GM21526 (cell line): ENCODE results near the gene REEP2.
A peak's percentile ranks its signal among the peaks of the same experiment; 100 is the strongest.

Experiments
- ATAC-seq: cut with Tn5 transposase; IDR thresholded peaks from one replicate; pipeline ENCODE4 v1.9.1; 2021; ENCODE audit warnings: moderate library complexity; ENCODE audit not compliant: unreplicated experiment, low FRiP score

The REEP2 gene

DNA sequence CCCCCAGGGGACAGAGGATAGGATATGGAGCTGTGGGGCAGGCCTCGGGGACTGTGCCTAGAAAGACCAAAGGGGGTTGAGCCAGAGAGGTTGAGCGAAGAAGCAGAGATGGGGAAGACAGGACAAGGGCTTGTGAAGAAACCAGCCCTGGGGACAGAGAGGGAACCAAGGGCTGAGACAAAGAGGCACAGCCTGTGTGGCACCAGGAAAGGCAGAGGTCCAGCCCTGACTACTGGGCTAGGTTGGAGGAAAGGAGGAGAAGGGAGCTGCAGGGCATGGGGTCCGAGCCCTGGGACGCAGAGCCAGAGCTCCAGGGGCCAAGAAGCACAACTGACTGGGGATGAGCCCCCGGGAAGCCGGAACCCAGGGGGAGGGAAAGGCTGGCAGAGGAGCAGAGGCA, 9.2 kb downstream of the REEP2 start:
- ATAC-seq, result no peak

DNA sequence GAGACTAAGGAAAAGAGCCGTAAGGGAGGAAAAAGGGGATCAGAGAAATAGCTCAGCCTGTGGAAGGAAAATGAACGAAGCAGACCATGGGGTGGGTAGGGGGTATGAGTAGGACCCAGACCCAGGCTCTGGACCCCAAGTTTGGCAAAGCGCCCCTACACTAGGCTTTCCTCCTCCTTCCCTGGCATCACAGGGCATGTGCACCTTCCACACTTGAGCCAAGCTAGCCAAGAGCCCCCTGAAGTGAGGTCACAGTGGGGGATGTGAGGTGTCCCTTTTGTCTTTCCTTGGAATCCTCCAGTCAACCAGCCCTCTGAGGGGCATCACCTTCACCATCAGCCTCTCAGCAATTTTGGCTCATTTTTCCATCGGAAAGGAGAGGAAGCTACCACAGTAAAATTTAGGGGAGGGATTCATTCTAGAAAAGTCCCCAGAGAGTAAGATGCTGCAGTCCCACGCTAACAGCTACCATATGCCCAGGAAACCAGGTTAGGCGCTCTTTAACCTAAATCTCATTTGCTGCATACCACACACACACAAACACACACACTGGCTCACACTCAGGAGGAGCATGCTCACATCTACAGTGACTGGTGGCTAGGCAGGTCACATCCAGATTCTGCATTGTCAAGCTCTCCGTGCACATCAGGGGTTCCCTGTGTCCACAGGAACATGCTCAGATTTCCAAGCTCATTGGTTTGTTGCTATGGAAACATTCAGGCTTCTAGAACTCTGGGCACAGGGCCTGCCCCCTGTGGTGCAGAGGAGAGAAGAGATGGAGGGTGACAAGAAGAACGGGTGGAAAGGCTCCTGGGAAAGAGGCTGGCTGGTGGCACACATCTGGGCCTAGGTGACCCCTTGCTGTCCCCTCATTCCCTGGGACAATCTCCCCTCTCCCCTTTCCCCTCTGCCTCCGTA, 9.9 kb downstream of the REEP2 start:
- ATAC-seq, result no peak

DNA sequence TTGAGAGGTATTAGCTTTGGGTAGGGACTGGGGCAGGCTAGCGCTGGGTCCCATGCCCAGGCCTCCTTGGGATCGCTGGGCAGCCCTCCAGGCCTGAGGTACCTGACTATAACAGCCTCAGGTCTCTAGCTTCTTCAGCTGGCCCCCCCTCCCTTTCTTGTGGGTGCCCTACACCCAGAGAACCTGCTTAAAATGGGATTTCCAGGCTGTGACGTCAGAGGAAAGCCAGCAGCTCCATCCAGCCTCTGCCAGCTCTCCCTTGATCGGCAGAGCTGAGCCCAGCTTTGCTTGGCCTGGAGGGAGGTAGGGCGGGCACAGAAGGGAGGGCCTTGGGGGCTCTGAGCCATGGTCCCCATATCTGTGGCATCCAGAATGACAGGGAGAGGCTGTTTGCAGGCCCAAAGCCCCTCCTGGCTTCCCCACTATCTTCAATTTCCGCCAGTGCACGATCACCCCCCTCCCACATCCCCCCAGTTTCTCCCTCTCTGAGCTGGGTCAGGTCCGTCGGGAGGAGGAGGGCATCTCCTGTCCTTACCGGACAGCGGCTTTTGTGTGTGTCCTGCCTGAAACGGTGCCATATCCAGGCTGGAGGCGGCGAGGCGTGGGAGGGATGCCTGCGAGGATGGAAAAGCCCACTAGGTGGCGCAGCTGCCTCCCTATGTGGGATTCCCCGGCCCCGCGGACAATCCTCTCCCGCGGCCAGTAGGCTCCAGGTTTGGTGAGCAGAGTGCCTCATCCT, 10.8 kb downstream of the REEP2 start:
- no peak for ATAC-seq

DNA sequence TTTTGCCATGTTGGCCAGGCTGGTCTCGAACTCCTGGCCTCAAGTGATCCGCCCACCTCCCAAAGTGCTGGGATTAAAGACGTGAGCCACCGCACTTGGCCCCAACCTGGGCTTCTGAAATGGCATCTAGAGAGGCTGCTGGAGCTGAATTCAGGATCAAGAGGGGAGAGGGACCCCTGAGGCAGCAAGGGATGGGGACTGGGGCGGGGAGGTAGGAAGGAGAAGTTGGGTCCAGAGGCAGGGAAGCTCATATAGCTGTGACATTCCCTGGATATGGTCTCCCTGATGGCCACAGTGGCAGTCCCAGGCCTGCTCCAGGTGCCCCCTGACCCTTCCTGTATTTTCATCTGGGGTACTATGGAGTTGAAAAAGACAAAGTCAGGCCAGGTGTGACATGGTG, 12.1 kb downstream of the REEP2 start:
- ATAC-seq, result no peak

DNA sequence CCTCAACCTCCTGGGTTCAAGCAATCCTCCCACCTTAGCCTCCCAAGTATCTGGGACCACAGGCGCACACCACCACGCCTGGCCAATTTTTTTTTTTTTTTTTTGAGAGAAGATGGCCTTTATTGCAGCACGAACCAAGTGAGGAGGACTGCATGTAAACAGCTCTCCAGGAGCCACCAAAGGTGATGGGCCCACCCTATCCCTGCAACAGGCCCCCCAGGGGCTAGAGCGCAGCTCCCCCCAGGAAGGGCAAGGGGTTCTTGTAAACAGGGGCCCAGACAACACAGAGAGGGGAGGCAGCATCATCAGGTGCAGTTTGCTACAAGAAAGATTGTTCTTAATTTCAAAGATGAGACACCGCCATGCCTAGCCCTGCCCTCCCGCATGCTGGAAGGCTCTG, 13.9 kb downstream of the REEP2 start:
- ATAC-seq, result no peak

DNA sequence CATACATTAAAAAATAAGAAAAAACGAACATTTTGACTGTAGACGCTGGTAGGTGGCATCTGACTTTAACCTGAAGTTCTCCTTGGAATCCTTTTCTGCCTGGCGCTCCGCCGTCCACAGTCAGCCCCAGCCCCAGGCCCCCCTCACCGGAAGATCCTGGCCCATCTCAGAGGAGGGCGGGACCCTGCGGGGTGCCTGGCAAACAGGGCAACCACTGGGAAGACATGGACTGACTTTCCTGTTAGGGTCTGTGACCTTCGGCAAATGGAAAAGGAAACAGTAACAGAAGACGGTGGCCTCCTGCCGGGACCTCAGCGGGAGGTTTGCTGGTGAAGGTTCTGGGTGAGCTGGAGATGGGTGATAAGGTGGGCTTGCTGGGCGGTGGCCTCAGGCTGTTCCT, 14.7 kb downstream of the REEP2 start:
- no peak for ATAC-seq

DNA sequence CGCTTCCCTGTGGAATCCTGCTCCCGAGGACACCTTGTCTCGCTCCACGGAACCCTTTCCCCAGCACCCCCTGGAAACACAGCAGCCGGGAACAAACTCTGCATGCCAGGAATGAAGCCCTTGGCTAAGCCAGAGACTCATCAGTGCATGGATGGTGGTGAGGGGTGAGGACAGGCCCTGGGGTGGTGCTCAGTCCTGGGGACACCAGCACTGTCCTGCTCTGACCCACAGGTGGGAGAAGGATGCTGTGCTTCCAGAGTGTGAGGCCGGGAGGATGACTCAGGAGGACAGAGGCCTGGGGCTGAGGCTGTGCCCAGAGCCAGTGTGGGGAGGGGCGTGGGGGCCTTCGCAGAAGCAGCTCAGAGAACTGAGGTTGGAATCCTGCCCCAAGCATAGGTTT, 15.3 kb downstream of the REEP2 start:
- ATAC-seq, result no peak

DNA sequence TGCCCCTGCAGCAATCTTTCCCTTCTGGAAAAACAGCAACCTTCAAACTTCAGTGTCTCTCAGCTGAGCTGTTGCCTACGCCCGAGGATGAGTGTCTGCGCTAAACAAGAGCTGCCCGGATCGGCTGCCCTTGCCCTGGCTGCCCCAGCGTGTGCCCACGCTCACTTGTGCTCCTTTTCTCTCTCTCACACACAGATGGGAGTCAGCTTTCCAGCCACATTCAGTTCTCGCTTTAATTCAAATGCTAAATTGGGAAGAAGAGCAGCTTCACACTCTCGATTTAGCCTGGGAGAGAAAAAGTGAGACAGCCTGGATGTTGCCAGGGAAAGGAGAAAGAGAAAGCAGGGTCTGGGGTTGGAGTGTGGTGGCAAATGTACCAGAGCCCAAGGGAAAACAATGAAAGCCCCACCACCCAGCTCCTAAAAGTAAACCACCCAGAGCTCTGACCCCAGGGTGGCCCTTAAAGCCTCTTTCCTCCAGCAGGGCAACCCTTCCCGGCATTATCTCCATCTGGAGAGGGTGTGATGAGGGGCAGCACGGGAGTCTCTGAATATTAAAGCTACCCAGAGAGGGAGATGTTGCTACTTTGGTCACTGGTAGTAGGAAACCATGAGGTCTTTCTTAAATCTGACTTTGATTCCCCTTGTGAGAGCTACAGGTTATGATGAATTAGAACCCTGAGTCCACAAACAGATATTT, 16.5 kb downstream of the REEP2 start:
- no peak for ATAC-seq

DNA sequence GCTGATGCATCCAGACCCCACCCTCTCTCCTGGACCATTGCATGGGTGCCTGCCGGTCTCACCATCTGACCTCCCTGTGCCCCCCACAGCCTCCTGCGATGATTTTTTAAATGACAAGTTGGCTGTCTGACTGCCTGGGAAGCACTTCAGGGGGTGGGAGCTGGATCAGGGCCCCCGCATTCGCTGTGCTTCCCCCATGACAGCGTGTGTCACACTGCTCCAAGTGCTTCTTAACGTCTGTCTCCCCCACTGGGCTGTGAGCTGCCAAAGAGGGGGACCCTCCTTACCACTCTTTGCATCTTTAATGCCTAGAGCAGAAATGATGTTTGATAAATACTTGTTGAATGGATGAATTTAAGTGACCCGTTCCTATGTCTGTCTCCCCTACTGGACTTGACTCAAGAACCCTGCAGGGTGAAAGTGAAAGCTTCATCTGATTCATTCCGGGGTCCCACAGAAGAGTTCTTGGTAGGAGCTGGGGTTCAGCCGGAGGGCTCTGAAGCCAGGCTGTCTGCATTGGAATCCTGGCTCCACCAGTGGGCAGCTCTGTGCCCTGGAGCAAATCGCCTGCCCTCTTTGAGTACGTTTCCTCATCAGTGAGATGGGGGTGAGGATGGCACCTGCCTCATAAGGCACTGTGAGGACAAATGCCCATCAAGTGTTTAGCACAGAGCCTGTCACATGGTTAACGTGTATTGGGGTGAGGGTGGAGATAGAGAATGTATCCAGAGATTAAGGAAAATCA, 18.8 kb downstream of the REEP2 start:
- no peak for ATAC-seq

DNA sequence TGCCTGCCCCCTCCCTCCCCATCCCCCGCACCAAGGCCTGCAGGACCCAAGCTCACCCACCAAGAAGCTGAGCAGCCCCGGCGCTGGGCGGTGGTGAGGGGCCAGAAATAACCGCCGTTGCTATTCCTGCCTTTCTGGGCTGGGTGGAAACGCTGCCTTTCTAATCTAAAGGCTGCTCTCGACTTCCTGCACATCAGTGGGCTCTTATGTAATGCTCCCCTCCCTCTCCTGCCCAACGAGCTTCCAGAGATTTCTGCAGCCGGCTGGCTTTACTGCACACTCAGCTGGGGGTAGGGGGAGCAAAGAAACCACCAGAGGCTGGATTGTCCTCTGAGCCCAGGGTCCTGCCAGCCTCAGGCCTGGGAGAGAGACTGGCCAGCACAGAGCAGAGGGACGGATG, 19.5 kb downstream of the REEP2 start:
- ATAC-seq, result no peak

DNA sequence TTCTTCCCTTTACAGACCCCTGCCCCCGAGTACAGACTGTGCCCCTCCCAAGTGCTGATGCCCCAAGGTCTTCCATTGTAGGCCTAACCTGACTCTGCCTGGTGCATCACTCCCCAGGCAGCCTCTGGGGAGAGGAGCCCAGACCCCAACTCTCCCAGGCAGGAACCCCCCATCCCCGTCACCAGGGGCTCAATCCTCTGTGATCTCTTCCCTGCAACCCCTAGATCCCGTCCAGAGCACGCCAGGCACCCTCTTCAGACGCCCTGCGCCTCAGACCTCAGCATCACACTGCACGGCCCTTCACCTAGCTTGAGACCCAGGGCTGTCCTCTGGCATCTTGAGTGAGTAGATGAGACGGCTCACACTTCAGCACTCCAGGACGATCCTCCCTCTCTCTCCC, 20.0 kb downstream of the REEP2 start:
- no peak for ATAC-seq

DNA sequence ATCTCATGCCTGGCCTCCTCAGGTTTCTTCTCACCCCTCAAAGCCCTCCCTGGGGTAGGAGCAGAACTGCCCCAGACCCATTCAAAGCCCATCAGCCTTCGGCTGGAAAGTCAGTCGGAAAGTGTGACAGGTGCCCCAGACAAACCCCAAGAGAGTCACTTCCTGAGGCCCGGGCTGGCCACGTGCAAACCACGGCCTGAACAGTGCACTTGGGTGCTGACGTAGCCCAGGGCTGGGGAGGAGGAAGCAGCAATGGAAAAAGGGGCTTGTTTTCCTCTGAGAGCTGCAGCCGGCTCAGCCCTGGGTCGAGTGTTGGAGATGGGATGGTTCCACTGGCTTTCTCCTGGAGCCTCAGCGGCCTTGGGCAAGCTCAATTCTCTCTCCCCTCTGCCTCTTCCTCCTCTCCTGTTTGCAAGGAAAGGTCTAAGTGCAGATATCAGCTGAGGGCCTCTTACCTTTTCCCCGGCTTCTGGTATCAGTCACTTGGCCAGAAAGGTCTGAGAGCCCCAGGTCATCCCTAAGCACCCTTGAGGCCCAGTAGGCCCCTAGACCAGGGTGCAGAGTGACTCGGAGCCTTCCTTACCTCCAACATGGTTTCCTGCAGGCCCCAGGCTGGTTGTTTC, 20.6 kb downstream of the REEP2 start:
- no peak for ATAC-seq

DNA sequence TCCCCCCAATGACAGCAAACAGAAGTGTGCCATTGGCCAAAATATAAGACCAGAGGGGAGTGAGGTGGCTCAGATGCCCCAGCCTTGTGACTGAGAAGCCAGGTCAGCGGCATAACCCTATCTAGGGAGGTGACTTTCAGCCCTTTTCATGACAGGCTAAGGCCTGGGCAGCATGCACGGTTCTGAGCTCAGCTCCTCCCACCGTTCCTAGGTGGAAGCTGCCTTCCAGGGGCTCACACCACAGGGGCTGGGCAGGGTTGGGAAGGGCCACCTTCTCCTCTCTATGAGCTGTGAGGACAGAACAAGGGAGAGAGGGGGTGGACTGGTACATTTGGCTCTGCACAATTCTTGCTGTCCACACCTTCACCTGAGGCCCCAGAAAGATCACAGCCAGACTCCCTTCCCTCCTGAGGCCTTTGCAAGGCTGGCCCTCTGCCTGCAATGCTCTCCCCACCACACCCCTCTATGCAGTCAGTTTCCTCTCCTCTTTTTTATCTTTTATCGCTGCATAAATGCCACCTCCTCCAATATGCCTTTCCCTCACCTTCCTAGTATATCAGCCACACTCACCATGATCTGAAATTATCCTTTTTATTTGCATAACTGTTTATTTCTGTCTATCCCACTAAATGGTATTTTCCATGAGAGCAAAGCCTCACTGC, 21.3 kb downstream of the REEP2 start:
- no peak for ATAC-seq

DNA sequence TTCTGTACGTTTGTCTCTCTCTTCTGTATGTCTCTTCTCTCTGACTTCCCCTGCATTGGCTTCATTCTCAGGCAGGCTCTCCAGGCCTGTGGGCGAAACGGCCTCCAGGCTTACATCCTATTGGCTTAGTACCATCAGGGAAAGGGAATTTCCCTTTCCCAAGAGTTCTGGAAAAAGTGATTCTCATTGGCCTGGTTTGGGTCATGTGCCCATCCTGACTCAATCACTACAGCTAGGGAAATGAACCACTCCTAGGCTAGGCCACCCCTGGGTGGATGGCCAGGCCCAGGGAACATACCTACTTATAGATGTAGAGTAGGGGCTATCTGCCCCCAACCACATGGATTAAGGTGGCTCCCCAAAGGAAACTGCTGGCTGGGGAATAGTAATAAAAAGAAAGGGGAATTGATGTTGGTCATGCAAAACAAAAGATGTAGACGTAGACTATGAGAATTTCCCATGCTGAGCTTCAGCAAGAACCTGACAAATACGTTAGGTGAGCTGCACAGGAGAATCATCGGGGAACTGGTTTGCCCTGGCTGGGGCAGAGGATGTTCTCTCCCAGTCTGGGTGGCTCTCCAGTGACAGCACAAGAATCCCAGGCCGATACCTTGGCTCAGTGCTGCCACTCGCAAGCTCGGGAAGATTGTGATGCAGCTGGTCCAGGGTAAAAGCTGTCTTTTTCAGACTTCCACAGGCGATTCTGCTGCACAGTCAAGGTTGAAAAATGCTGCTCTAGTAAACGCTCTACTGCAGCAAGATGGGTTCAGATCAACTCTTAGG, 22.7 kb downstream of the REEP2 start:
- ATAC-seq, result no peak

DNA sequence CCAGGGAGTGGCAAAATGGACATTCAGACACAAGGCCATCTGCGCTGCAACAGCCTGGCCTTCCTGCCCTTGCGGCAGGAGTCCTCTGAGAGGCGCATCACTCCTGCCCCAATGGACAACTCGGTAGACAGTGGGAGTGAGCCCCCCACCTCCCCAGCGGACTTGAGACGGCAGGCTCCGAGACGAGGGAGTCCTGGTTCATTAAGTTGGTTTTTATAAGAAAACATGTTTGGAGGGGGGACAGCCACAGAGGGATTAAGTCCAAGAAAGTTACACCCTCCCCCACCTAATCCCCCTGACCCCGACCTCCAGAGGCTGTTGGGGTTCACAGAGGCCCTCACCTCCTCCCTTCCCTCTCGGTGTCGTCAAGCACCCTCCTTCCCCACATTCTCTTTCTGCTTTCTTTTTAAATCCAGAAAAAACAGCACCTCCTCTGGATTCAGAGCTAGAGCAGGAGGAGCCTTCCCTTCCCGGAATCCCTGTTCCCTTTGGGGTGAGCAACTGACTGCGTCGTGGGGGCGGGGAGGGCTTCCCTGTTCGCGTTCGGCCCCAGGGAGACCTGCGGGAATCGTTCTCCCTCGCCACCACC, 24.7 kb downstream of the REEP2 start:
- ATAC-seq, result no peak

DNA sequence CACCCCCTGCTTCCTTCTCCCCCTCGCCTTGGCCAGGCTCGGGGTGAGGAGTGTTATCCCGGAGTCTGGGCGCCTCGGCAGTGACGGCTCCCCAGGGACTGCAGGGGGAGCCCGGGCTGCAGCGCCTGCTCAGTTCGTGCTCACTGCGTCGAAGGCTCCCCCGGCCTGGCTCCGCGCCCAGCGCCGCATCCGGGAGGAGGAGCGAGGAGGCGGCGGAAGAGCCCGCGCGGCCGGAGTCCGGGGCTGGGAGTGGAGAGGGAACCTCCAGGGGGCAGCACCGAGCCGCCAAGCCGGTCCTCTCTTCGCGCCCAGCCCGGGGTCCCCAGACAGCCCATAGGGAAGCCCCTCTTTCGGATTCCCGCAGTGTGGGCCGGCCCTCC, 25.1 kb downstream of the REEP2 start:
- peak; percentile 55 for ATAC-seq

DNA sequence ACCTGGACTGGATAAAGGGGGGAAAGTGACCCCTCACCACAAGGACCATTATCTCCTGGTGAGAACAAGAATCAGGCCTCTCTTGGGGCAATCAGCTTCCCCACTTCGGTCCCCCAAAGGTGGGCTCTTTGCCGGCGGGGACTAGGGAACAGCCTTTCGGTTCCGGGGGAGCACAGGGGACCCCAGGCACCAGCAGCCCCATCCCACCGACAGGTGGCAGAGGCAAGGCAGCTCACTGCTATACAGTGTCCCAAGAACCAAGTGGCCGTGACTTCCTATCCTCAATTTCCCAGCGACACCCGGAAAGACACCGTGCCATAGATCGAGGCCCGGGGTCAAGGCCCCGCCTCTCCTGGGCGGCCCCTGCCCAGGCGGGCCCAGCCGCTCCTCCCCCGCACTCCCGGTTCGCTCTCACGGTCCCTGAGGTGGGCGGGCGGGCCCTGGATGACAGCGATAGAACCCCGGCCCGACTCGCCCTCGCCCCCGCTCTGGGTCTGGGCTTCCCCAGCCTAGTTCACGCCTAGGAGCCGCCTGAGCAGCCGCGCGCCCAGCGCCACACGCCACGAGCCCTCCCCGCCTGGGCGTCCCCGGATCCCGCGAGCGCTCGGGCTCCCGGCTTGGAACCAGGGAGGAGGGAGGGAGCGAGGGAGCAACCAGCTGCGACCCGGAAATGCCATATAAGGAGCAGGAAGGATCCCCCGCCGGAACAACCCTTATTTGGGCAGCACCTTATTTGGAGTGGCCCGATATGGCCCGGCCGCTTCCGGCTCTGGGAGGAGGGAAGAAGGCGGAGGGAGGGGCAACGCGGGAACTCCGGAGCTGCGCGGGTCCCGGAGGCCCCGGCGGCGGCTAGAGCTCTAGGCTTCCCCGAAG, 25.8 kb downstream of the REEP2 start:
- peak; percentile 74 for ATAC-seq
